K562 (cell line): Measurements from ENCODE around the gene IFT81. TPM values are rescaled to one million over a fixed set of nuclear protein-coding genes. Genes with fewer than 3 reads are reported as not detected.

Experiments
- ATAC-seq: fragments of 200-7000 bp; cut with Tn5 transposase; 3 replicates; pipeline ENCODE4 v1.9.1; 2020; ENCODE audit warnings: moderate library complexity
- BruUV-seq: library from RNA; stranded (reverse); fragments of 400-500 nt; replicated peaks from 2 replicates; lab custom pipeline; 2021; lab: Mats Ljungman, UMichigan
- CTCF ChIA-PET: fragments of 300-600 bp; formaldehyde crosslinking; extraction: SDS; loops from one replicate; lab custom pipeline; 2021; ENCODE audit warnings: low intra/inter-chr PET ratio; lab: Yijun Ruan, JAX
- POLR2A ChIA-PET: fragments of 300-600, 350-650 bp; sonication (Branson Sonifier 250); formaldehyde crosslinking; extraction: SDS; loops from one replicate; lab custom pipeline; 2021; ENCODE audit warnings: antibody characterized with exemption, inconsistent platforms; lab: Yijun Ruan, JAX
- DNase-seq, 4 experiments: peaks; one replicate each; pipeline versions ENCODE4 v3.0.0 to v3.0.0-alpha.2; 2011 to 2018; ENCODE audit warnings: low spot score in 3 of 4, mixed read lengths in 3 of 4; ENCODE audit errors: extremely low read depth in 1 of 4
- FAIRE-seq: peaks from 2 replicates; lab custom pipeline; 2011; peaks lifted over from hg19 to GRCh38; lab: Jason Lieb, UNC
- H2AFZ ChIP-seq: 2 replicates; pipeline ENCODE4 v1.6.0; 2011; ENCODE audit warnings: low read depth, low read length, control low read depth, inconsistent platforms
- H3K27ac ChIP-seq: fragments of 200-600 bp; 3 replicates; pipeline ENCODE4 v1.8.0; 2011; ENCODE audit warnings: low read depth, mild to moderate bottlenecking, control low read depth, inconsistent platforms, low read length, moderate library complexity, mixed read lengths; ENCODE audit errors: extremely low read depth
- H3K27me3 ChIP-seq, 2 experiments: fragments of 300-600 bp in 1 of 2; 2 replicates in 1 of 2; 3 replicates in 1 of 2; pipeline versions ENCODE4 v1.6.0 to v1.8.0; 2011; ENCODE audit warnings: inconsistent platforms in 2 of 2, low read length in 2 of 2, mild to moderate bottlenecking in 1 of 2, mixed read lengths in 1 of 2, moderate library complexity in 1 of 2; ENCODE audit not compliant: control insufficient read depth in 2 of 2, insufficient read depth in 2 of 2
- H3K36me3 ChIP-seq: fragments of 300-600 bp; 3 replicates; pipeline ENCODE4 v1.8.0; 2011; ENCODE audit warnings: mild to moderate bottlenecking, low read length, inconsistent platforms; ENCODE audit not compliant: control insufficient read depth, insufficient read depth
- H3K4me1 ChIP-seq, 2 experiments: fragments of 200-600 bp in 1 of 2; replicated peaks in 1 of 2; 2 replicates in 1 of 2; 3 replicates in 1 of 2; pipeline versions ENCODE4 v1.5.1 to v1.8.0; 2011; ENCODE audit warnings: inconsistent platforms in 2 of 2, low read length in 2 of 2, mild to moderate bottlenecking in 1 of 2, mixed read lengths in 1 of 2, moderate library complexity in 1 of 2; ENCODE audit not compliant: control insufficient read depth in 2 of 2, insufficient read depth in 2 of 2
- H3K4me2 ChIP-seq: 2 replicates; pipeline ENCODE4 v1.6.1; 2011; ENCODE audit warnings: low read length, control low read depth, inconsistent platforms, mixed read lengths; ENCODE audit not compliant: insufficient read depth
- H3K4me3 ChIP-seq: fragments of 200-600 bp; sonication (generic), shearing (Covaris generic); 2 replicates; pipeline ENCODE4 v1.5.1; 2016; ENCODE audit warnings: control low read depth, inconsistent platforms
- H3K79me2 ChIP-seq: fragments of 200-600 bp; 3 replicates; pipeline ENCODE4 v1.8.0; 2011; ENCODE audit warnings: low read length, inconsistent platforms; ENCODE audit not compliant: control insufficient read depth, insufficient read depth
- H3K9ac ChIP-seq, 2 experiments: 2 replicates each; pipeline versions ENCODE4 v1.6.0 to v1.6.1; 2011; ENCODE audit warnings: low read depth in 2 of 2, low read length in 2 of 2, control low read depth in 1 of 2, inconsistent platforms in 1 of 2, mild to moderate bottlenecking in 1 of 2, mixed read lengths in 1 of 2; ENCODE audit not compliant: insufficient read depth in 1 of 2
- H3K9me1 ChIP-seq: one replicate; pipeline ENCODE4 v1.6.0; 2011; ENCODE audit warnings: inconsistent platforms, mild to moderate bottlenecking, low read length, moderate library complexity; ENCODE audit not compliant: control insufficient read depth, insufficient read depth
- H3K9me3 ChIP-seq: replicated peaks from 2 replicates; pipeline ENCODE4 v1.5.1; 2011; ENCODE audit warnings: low read depth, low read length, inconsistent platforms; ENCODE audit not compliant: control insufficient read depth, insufficient read depth
- H4K20me1 ChIP-seq: replicated peaks from 2 replicates; pipeline ENCODE4 v1.6.1; 2011; ENCODE audit warnings: low read length, inconsistent platforms, mixed read lengths; ENCODE audit not compliant: control insufficient read depth, insufficient read depth
- ARHGAP35 ChIP-seq: fragments of 450-650 bp; IDR thresholded peaks from 2 replicates; pipeline ENCODE4 v1.6.1; 2018; ENCODE audit not compliant: partially characterized antibody
- ARID3B ChIP-seq: fragments of 250-450 bp; sonication (Bioruptor Pico); IDR thresholded peaks from 2 replicates; pipeline ENCODE4 v1.4.0; 2020; ENCODE audit warnings: borderline replicate concordance
- MAFK ChIP-seq: IDR thresholded peaks from 2 replicates; pipeline ENCODE4 v1.6.1; 2011; ENCODE audit warnings: low read length, improper control_type of control experiment
- ZBTB33 ChIP-seq: sonication (generic); formaldehyde crosslinking; IDR thresholded peaks from 2 replicates; pipeline ENCODE4 v1.8.1; 2023; ENCODE audit warnings: mild to moderate bottlenecking, missing genetic modification reagents
- ZNF311 ChIP-seq: fragments of 250-450 bp; sonication (Bioruptor Pico); IDR thresholded peaks from 2 replicates; pipeline ENCODE4 v1.4.0; 2020; ENCODE audit warnings: mild to moderate bottlenecking, moderate library complexity
- WGBS: fragments of 100-300 bp; shearing (Covaris generic); methylation state at CpG from one replicate; pipeline ENCODE4 v1.1.6; 2016; ENCODE audit warnings: low coverage, mixed read lengths; ENCODE audit not compliant: insufficient coverage; ENCODE audit errors: missing lambda C conversion rate; 5-methylcytosine and 5-hydroxymethylcytosine counted together
- in situ Hi-C: fragments of 300-500 bp; cut with MboI; formaldehyde crosslinking; loops from 4 replicates; pipeline ENCODE4 v1.15.0; 2018; ENCODE audit warnings: inconsistent platforms, mixed read lengths
- intact Hi-C: fragments of 100-400 bp; cut with micrococcal nuclease; formaldehyde crosslinking; loops from 2 replicates; pipeline ENCODE4 v1.14.2; 2022
- polyA plus RNA-seq, 8 experiments: library from polyadenylated mRNA; depleted of rRNA in 4 of 8; stranded (reverse) in 5 of 8; unstranded in 3 of 8; fragments of >200 nt; fragmentation: Nextera tagmentation in 2 of 8; fragmentation: Illumina TruSeq in 1 of 8; extraction: Ambion mirVana in 2 of 8; extraction: Trizol in 1 of 8; gene quantifications; 2 replicates each; pipeline versions ENCODE4 v1.2.1 to v1.2.3, GENCODE V29; 2011 to 2014; ENCODE audit warnings: inconsistent platforms in 1 of 8, missing spikeins in 1 of 8
- total RNA-seq, 7 experiments: library from RNA; depleted of rRNA in 6 of 7; stranded (reverse); fragments of >200 nt in 6 of 7; fragmentation: Illumina TruSeq in 2 of 7; extraction: Trizol in 2 of 7; gene quantifications; 2 replicates each; pipeline versions ENCODE4 v1.2.1 to v1.2.3, GENCODE V29; 2011 to 2021; ENCODE audit warnings: low replicate concordance in 1 of 7

Gene IFT81
- total and polyA plus RNA-seq, 9 of the 15 experiments (the other 6 are each of a cell fraction or from before 2014, with no cell fraction given): 2.8 to 11.9 (median 7.9) TPM

- no peak overlapping the region for H3K27ac ChIP-seq
- no peaks in the 10 kb centered on the region for H3K27me3 ChIP-seq
- in situ Hi-C loops (no loop called here), intact Hi-C loops (no loop called here)
- H3K36me3 ChIP-seq: no peaks in the 10 kb centered on the region
- TF ChIP-seq ARID3B (no peak), ZNF311 (no peak), ARHGAP35 (no peak), ZBTB33 (CRISPR knock-in tag) (no peak), MAFK (no peak)
- H3K9me1 ChIP-seq: no peaks in the 10 kb centered on the region
- no peaks in the 10 kb centered on the region for H3K9me3 ChIP-seq
- no peak for DNase-seq
- H3K4me2 ChIP-seq: no peak overlapping the region
- peaks cover 10 to 20% of the 10 kb centered on the region in 2 experiments; a peak in 2 of 5 replicates for H3K4me1 ChIP-seq
- FAIRE-seq: no peak
- no TSS peak for BruUV-seq
- WGBS: 45% methylated on average over 6 of the region's 6 CpGs
- H3K9ac ChIP-seq: no peak overlapping the region
- ChIA-PET CTCF (no interaction called here), POLR2A (interaction anchor here (1.0 to 1.2 kb wide), 2 partner anchors 9 to 113 kb away, joined by 3 to 5 read pairs; partner anchors contain the start of gene ANKRD13A)
- no peaks in the 10 kb centered on the region for H4K20me1 ChIP-seq
- H3K4me3 ChIP-seq: no peak overlapping the region
- no peaks in the 10 kb centered on the region for H3K79me2 ChIP-seq
- no peak for ATAC-seq
- H2AFZ ChIP-seq: no peak overlapping the region
Observed at GRCh38 chr12:110112335-110112660, 11.9 kb upstream of the IFT81 start.
